IPS DF 4.7 (cell line): ENCODE measurements around the gene MYBPC3.
"Not testable (repeated sequence)": the region's sequence is repeated elsewhere in the genome, so short reads cannot be mapped to it uniquely, and the experiment has no call there.

Experiments
- DNase-seq: peaks from one replicate; pipeline ENCODE4 v3.0.0-alpha.2; 2013; ENCODE audit warnings: low spot score; ENCODE audit errors: extremely low read depth

MYBPC3 gene

GRCh38 chr11:47338396-47339241, 13.9 kb downstream of the MYBPC3 start:
- no peak for DNase-seq

GRCh38 chr11:47337229-47337924, 15.1 kb downstream of the MYBPC3 start:
- no peak for DNase-seq

- DNase-seq: no peak
Measured at GRCh38 chr11:47336595-47336994, 15.9 kb downstream of the MYBPC3 start.

- DNase-seq: no peak
Measured at GRCh38 chr11:47335733-47336132, 16.8 kb downstream of the MYBPC3 start.

- not testable (repeated sequence) for DNase-seq
Measured at GRCh38 chr11:47334699-47335411, 17.6 kb downstream of the MYBPC3 start.

GRCh38 chr11:47333886-47334443, 18.5 kb downstream of the MYBPC3 start:
- DNase-seq: no peak

GRCh38 chr11:47333526-47333845, 19.0 kb downstream of the MYBPC3 start:
- no peak for DNase-seq

- DNase-seq: no peak
Measured at GRCh38 chr11:47332791-47333525, 19.5 kb downstream of the MYBPC3 start.

- no peak for DNase-seq
Measured at GRCh38 chr11:47332303-47332711, 20.2 kb downstream of the MYBPC3 start.

GRCh38 chr11:47331454-47332302, 20.8 kb downstream of the MYBPC3 start:
- no peak for DNase-seq

- DNase-seq: no peak
Measured at GRCh38 chr11:47329987-47330931, 22.2 kb downstream of the MYBPC3 start.

- DNase-seq: no peak
Measured at GRCh38 chr11:47329431-47329986, 23.0 kb downstream of the MYBPC3 start.

GRCh38 chr11:47328449-47329390, 23.8 kb downstream of the MYBPC3 start:
- DNase-seq: no peak

GRCh38 chr11:47327949-47328348, 24.6 kb downstream of the MYBPC3 start:
- DNase-seq: no peak

GRCh38 chr11:47327025-47327424, 25.5 kb downstream of the MYBPC3 start:
- no peak for DNase-seq

- DNase-seq: no peak
Measured at GRCh38 chr11:47326198-47326597, 26.3 kb downstream of the MYBPC3 start.

GRCh38 chr11:47325271-47326041, 27.0 kb downstream of the MYBPC3 start:
- no peak for DNase-seq
